ENCODE results near the gene NTNG2. TPM values are rescaled to one million over a fixed set of nuclear protein-coding genes. Genes with fewer than 3 reads are reported as not detected.

Gene NTNG2
- total and polyA plus RNA-seq, 2 donors (not counting 3 experiments of a cell fraction or from before 2014, with no cell fraction given) = 0.08 to 0.88 TPM

DNA sequence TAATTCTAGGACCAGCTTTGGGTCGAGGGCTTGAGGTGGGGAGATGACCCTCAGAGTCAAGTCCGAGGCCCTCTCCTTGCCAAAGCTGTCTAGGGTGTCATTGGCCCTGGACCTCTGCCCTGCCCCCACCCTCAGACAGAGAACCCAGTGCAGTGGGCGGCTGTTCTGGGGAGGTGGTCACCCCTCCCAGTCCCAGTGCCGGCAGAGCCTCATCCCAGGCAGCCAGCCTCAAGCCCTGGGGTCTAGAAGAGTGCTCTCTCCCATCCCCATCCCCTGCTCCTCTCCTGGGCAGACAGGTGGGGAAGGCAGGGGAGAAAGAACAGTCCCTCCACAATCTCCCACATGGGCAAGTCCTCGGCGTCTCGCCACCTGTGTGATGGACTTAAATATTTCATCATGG lies 7.0 kb downstream of the NTNG2 start:
- Histone ChIP-seq H3K9me1 (replicated peaks; ENCODE audit: control insufficient read depth, extremely low read depth, insufficient read depth, low read length) (no peaks in the 10 kb centered on the region), H4K20me1 (replicated peaks; ENCODE audit: control insufficient read depth, extremely low read depth, insufficient read depth, low read length) (no peaks in the 10 kb centered on the region), H3K79me2 (ENCODE audit: control insufficient read depth, insufficient read depth, low read length) (no peaks in the 10 kb centered on the region), H2AFZ (ENCODE audit: low read depth, low read length) (no peak overlapping the region), H3K27me3 (ENCODE audit: control insufficient read depth in 2 of 2, insufficient read depth in 2 of 2, low read length in 2 of 2) (peaks cover 31 to 33% of the 10 kb centered on the region in 2 experiments), H3K9ac (replicated peaks; ENCODE audit: extremely low read depth, insufficient read depth, low read length) (no peak overlapping the region), H3K36me3 (ENCODE audit: control insufficient read depth in 2 of 2, extremely low read depth in 1 of 2, insufficient read depth in 2 of 2, low read length in 2 of 2) (no peaks in the 10 kb centered on the region), H3K4me2 (ENCODE audit: insufficient read depth, low read length) (no peak overlapping the region), H3K4me3 (replicated peaks in 1 of 3; ENCODE audit: insufficient read depth in 1 of 3, low read depth in 1 of 3, low read length in 3 of 3) (no peak overlapping the region), H3K27ac (ENCODE audit: insufficient read depth, low read depth, low read length) (no peak overlapping the region), H3K4me1 (ENCODE audit: control insufficient read depth, extremely low read depth, insufficient read depth, low read length) (no peaks in the 10 kb centered on the region), H3K9me3 (replicated peaks; ENCODE audit: control insufficient read depth, insufficient read depth, low read length) (no peaks in the 10 kb centered on the region)
- TF ChIP-seq JUN (IDR thresholded peaks at IDR 0.05; ENCODE audit: borderline replicate concordance, insufficient read depth, insufficient read length, low read depth) = no peak
- no peak for TF ChIP-seq MYC (IDR thresholded peaks at IDR 0.05; ENCODE audit: low read depth, low read length)
- no peak for TF ChIP-seq POLR2AphosphoS5 (IDR thresholded peaks at IDR 0.05; ENCODE audit: insufficient read depth, low read depth, low read length)
- dilution Hi-C loops (cut with MboI; ENCODE audit: extremely low pct_ligation_motif_present, low sequenced_read_pairs) (no loop called here), intact Hi-C loops (cut with micrococcal nuclease) (loop anchor here (1.0 kb wide), 1 partner anchor 67 kb away; no protein-coding TSS in a partner anchor)
- CTCF ChIA-PET = interaction anchor here (0.8 to 7.6 kb wide), 11 partner anchors 11 to 409 kb away, joined by 3 to 408 read pairs (median 9); no protein-coding TSS in a partner anchor
- FAIRE-seq (no peak), DNase-seq (ENCODE audit: low read depth, low spot score) (no peak)
- no TSS peak for BruUV-seq (replicated peaks)
- POLR2A ChIA-PET = no interaction called here

DNA sequence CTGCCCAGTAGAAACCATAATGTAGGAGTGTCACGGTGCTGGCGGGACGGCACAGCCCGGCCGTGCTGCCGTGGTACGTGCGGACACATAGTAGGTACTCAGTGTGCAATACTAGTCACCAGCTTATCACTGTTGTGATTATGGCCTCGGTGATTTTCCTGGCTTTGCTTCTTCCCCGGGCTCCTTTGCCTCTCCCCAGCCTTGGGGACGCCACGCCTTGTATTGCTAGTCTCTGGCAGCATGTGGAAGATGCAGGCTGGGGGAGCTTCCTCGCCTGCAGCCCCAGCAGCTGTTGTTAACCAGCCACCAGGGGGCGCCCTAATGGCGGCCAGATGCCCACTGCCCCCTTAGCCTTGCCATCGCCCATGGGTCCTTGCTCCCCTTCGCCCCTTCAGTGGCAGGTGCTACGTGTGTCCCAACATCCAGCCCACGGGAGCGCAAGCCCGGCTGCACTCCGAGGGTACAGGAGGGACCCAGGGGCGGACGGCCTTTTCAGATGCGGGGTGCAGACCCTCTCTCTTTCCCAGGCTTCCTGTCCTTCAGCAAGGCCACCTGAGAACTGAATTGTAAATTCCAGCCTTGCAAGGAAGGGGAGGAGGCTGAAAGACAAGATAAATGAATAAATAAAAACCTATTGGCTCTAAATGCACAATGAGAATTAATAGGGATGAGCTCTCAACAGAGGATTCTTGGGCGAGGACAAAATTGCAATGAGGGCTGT lies 8.0 kb downstream of the NTNG2 start:
- DNase-seq (ENCODE audit: low read depth, low spot score) = peak; percentile 30

More for the DNA sequence above, 8.0 kb downstream of the NTNG2 start:
- Histone ChIP-seq H3K4me2 (ENCODE audit: insufficient read depth, low read length) (no peak overlapping the region), H4K20me1 (replicated peaks; ENCODE audit: control insufficient read depth, extremely low read depth, insufficient read depth, low read length) (no peaks in the 10 kb centered on the region), H3K27me3 (ENCODE audit: control insufficient read depth in 2 of 2, insufficient read depth in 2 of 2, low read length in 2 of 2) (peaks cover 21 to 24% of the 10 kb centered on the region in 2 experiments), H3K27ac (ENCODE audit: insufficient read depth, low read depth, low read length) (no peak overlapping the region), H3K4me3 (replicated peaks in 1 of 3; ENCODE audit: insufficient read depth in 1 of 3, low read depth in 1 of 3, low read length in 3 of 3) (no peak overlapping the region), H3K9me3 (replicated peaks; ENCODE audit: control insufficient read depth, insufficient read depth, low read length) (no peaks in the 10 kb centered on the region), H3K9ac (replicated peaks; ENCODE audit: extremely low read depth, insufficient read depth, low read length) (no peak overlapping the region), H3K4me1 (ENCODE audit: control insufficient read depth, extremely low read depth, insufficient read depth, low read length) (no peaks in the 10 kb centered on the region), H3K36me3 (ENCODE audit: control insufficient read depth in 2 of 2, extremely low read depth in 1 of 2, insufficient read depth in 2 of 2, low read length in 2 of 2) (no peaks in the 10 kb centered on the region), H2AFZ (ENCODE audit: low read depth, low read length) (no peak overlapping the region), H3K9me1 (replicated peaks; ENCODE audit: control insufficient read depth, extremely low read depth, insufficient read depth, low read length) (no peaks in the 10 kb centered on the region), H3K79me2 (ENCODE audit: control insufficient read depth, insufficient read depth, low read length) (no peaks in the 10 kb centered on the region)
- ChIA-PET POLR2A (no interaction called here), CTCF (interaction anchor here (0.5 to 7.6 kb wide), 68 partner anchors 8 to 441 kb away, joined by 3 to 408 read pairs (median 5); partner anchors contain the start of gene NTNG2)
- intact Hi-C loops (cut with micrococcal nuclease) (loop anchor here (1.0 kb wide), 1 partner anchor 66 kb away; no protein-coding TSS in a partner anchor), dilution Hi-C loops (cut with MboI; ENCODE audit: extremely low pct_ligation_motif_present, low sequenced_read_pairs) (no loop called here)
- peak; percentile 60 for FAIRE-seq
- TF ChIP-seq POLR2AphosphoS5 (IDR thresholded peaks at IDR 0.05; ENCODE audit: insufficient read depth, low read depth, low read length) = no peak
- no peak for TF ChIP-seq POLR2A (IDR thresholded peaks at IDR 0.05; ENCODE audit: low read depth, low read length)
- TF ChIP-seq FOS (IDR thresholded peaks at IDR 0.05; ENCODE audit: borderline replicate concordance, insufficient read depth, low read length) = no peak
- TF ChIP-seq, protein P1, sequence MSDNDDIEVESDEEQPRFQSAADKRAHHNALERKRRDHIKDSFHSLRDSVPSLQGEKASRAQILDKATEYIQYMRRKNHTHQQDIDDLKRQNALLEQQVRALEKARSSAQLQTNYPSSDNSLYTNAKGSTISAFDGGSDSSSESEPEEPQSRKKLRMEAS (IDR thresholded peaks at IDR 0.05; ENCODE audit: insufficient read depth, insufficient read length) = no peak
- no peak for TF ChIP-seq JUN (IDR thresholded peaks at IDR 0.05; ENCODE audit: borderline replicate concordance, insufficient read depth, insufficient read length, low read depth)
- TF ChIP-seq EZH2 (IDR thresholded peaks at IDR 0.05; ENCODE audit: borderline replicate concordance, low read depth, low read length, severe bottlenecking) = no peak
- TF ChIP-seq, protein P2, sequence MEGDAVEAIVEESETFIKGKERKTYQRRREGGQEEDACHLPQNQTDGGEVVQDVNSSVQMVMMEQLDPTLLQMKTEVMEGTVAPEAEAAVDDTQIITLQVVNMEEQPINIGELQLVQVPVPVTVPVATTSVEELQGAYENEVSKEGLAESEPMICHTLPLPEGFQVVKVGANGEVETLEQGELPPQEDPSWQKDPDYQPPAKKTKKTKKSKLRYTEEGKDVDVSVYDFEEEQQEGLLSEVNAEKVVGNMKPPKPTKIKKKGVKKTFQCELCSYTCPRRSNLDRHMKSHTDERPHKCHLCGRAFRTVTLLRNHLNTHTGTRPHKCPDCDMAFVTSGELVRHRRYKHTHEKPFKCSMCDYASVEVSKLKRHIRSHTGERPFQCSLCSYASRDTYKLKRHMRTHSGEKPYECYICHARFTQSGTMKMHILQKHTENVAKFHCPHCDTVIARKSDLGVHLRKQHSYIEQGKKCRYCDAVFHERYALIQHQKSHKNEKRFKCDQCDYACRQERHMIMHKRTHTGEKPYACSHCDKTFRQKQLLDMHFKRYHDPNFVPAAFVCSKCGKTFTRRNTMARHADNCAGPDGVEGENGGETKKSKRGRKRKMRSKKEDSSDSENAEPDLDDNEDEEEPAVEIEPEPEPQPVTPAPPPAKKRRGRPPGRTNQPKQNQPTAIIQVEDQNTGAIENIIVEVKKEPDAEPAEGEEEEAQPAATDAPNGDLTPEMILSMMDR (IDR thresholded peaks at IDR 0.05; ENCODE audit: extremely low read depth in 1 of 2, insufficient read depth in 1 of 2, low read depth in 1 of 2, low read length in 2 of 2) = peak; percentile 76 to 95
- no TSS peak for BruUV-seq (replicated peaks)
